Myocyte (in vitro differentiated cells): ENCODE measurements around the gene CADPS2. TPM values are rescaled to one million over a fixed set of nuclear protein-coding genes. Genes with fewer than 3 reads are reported as not detected.
"Not testable (repeated sequence)": the region's sequence is repeated elsewhere in the genome, so short reads cannot be mapped to it uniquely, and the experiment has no call there.

Experiments used
- DNase-seq: peaks from one replicate; pipeline ENCODE4 v3.0.0-alpha.2; 2012; ENCODE audit warnings: low read depth
- total RNA-seq: library from RNA; depleted of rRNA; stranded (reverse); fragments of >200 nt; gene quantifications from 2 replicates; pipeline ENCODE4 v1.2.3, GENCODE V29; 2014

CADPS2 gene
- total RNA-seq, 1 donor from 2014 or later: 0.80 TPM

- DNase-seq: no peak
These were observed 168.7 kb downstream of the CADPS2 start for GRCh38 chr7:122717356-122718089.

- no peak for DNase-seq
These were observed 171.1 kb downstream of the CADPS2 start for GRCh38 chr7:122715183-122715582.

GRCh38 chr7:122710916-122711315 is 175.3 kb downstream of the CADPS2 start:
- no peak for DNase-seq

- no peak for DNase-seq
These were observed 176.2 kb downstream of the CADPS2 start for GRCh38 chr7:122709930-122710646.

GRCh38 chr7:122706836-122707235 is 179.4 kb downstream of the CADPS2 start:
- DNase-seq: no peak

GRCh38 chr7:122702872-122703510 is 183.3 kb downstream of the CADPS2 start, which contains the start of gene RNF148:
TSS of gene RNF148 (minus strand) at chr7:122702922. CDS start at chr7:122702750, 172 bp downstream.
- DNase-seq: no peak

GRCh38 chr7:122699017-122699416 is 187.2 kb downstream of the CADPS2 start, which contains the start of gene RNF133:
TSS of gene RNF133 (minus strand) at chr7:122699117. CDS start at chr7:122698918, 199 bp downstream.
- DNase-seq: no peak

GRCh38 chr7:122695816-122696215 is 190.4 kb downstream of the CADPS2 start:
- no peak for DNase-seq

- DNase-seq: no peak
These were observed 191.6 kb downstream of the CADPS2 start for GRCh38 chr7:122694697-122695096.

GRCh38 chr7:122692769-122693309 is 193.4 kb downstream of the CADPS2 start:
- DNase-seq: no peak

GRCh38 chr7:122691569-122692235 is 194.6 kb downstream of the CADPS2 start:
- no peak for DNase-seq

GRCh38 chr7:122689346-122690109 is 196.7 kb downstream of the CADPS2 start:
- DNase-seq: no peak

GRCh38 chr7:122688400-122688998 is 197.8 kb downstream of the CADPS2 start:
- DNase-seq: peak; percentile 6

GRCh38 chr7:122686360-122686878 is 199.8 kb downstream of the CADPS2 start:
- no peak for DNase-seq

GRCh38 chr7:122684504-122684903 is 201.8 kb downstream of the CADPS2 start:
- DNase-seq: no peak

- DNase-seq: no peak
These were observed 203.3 kb downstream of the CADPS2 start for GRCh38 chr7:122682815-122683550.

- not testable (repeated sequence) for DNase-seq
These were observed 205.1 kb downstream of the CADPS2 start for GRCh38 chr7:122681186-122681585.

GRCh38 chr7:122679813-122680212 is 206.4 kb downstream of the CADPS2 start:
- DNase-seq: no peak

GRCh38 chr7:122679269-122679709 is 207.0 kb downstream of the CADPS2 start:
- DNase-seq: not testable (repeated sequence)
